GM21619 (cell line): ENCODE data around the gene RABEP1.

Experiments used
- ATAC-seq: cut with Tn5 transposase; IDR thresholded peaks from one replicate; pipeline ENCODE4 v1.9.1; 2021; ENCODE audit not compliant: unreplicated experiment

Gene RABEP1

DNA sequence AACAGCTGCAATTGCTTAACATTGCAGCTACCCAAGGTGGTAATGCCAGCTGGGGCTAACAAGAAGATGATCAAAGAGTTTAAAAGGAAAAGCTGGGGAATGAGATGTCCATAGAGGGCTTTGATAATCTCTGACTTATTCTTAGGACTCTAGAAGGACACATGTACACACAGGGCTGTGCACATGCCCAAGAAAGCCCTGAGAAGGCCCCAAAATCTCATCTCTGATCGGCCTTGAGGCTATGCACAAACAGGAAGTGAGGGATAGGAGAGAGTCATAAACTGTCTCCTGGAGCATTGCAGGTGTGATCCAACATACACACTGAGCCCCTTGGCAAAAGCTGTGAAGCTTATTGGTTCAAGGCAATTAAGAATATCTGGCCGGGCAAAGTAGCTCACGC lies 17.2 kb upstream of the RABEP1 start:
- ATAC-seq: no peak

DNA sequence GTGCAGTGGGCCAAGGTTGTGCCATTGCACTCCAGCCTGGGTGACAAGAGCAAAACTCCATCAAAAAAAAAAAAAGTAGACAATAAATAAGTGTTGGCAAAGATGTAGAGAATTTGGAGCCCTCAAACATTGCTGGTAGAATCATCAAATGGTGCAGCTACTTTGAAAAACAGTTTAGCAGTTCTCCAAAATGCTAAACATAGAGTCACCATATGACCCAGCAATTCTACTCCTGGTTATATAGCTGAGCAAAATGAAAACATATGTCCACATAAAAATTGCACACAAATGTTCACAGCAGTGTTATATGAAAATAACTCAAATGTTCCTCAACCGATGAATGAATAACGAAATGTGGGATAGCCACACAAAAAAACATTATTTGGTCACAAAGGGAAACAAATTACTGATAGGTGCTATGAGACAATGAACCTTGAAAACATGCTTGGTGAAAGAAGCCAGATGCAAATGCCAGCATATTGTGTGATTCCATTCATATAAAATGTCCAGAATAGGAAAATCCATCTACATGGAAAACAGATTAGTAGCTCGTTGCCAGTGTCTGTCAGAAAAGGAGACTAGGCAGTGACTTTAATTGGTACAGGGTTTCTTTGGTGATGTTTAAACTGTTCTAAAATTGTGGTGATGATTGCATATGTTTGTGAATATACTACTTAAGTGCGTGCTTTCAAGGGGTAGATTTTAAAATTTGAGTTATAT lies 12.7 kb upstream of the RABEP1 start:
- ATAC-seq: no peak

DNA sequence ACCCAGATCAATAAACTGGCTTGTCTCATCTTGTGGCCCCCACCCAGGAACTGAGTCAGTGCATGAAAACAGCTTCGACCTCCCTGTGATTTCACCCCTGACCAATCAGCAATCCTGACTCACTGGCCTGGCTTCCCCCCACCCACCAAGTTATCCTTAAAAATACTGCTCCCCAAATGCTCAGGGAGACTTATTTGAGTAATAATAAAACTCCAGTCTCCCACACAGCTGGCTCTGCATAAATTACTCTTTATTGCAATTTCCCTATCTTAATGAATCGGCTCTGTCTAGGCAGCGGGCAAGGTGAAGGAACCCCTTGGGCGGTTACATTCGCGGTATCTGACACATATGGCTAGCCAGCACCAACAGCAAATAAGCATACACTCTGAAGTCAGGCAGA lies 9.8 kb upstream of the RABEP1 start:
- ATAC-seq: no peak

DNA sequence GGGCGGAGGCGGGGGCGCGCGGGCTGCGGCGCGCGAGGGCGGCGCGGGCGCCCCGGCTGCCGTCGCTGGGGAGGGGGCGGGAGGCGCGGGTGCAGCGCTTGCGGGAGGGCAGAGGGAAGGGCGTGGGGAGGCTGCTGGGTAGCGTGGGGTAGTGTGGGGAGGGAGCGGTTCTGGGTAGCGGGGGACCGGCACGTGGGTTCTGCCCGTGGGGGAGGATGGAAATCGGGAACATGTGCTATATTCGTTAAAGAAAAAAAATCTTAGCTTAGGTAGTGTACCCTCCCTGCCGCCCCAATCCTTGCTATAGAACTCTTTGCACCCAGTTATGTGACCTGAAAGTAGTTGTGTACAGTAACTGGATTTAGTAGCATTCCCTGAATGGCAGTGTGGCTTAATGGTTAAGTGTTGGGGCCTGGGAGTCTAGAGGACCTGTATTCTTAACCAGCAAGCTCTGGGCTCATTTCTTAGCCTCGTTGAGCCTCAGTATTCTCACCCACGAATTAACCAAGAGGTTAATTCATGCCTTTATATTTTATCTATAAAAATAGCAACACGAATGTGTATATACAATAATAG lies 646 bp downstream of the RABEP1 start:
- no peak for ATAC-seq

DNA sequence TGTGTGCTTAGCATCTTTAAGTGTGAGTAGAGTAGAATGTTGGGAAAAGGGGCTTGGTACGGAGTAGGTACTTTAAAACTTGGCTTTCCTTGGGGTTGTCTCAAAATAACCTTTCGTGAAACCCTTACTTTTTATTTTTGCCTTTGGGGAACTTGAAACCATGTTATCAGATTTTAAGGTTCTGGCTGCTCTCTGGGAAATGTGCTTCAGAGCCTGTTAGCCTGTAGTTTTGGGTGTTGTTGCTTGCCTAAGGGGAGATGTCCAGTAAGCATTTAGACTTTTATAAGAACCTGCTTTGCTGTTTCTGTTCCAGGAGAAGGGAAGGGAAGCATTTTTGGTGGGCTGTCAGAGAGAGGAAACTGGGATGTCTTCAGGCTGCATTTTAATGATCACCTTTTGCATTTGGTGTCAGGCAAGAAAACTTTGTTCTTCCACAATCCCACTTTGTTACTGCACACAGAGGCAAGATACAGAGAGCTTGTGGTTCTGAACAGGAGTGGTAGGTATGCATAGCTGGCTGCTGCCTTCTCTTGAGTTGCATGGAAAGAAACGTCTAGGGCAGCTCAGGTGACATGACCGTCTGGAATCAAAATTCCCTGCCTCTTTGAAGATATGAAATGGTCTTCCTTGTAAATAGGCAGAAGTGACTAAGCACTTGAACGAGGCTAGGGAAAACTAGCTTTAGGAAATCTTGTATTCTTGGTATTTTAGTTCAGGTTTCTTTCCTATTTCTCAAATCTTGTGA lies 1.7 kb downstream of the RABEP1 start:
- no peak for ATAC-seq

DNA sequence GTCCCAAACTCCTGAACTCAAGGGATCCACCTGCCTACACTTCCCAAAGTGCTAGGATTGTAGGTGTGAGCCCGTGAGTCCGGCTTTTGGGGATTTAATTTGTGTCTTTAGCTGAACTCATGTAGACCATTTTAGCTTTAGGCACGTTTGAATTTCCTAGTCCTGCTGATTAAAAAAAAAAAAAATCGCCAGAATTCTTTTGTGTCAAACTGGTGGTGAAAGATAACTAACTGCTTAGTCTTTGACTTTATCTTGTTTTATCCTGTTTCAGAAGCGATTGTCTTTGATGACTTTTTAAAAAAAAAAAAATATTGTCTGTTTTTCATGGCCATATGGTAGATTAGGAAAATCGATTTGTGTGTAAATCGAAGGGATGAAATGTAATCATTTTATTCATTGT lies 2.6 kb downstream of the RABEP1 start:
- no peak for ATAC-seq

DNA sequence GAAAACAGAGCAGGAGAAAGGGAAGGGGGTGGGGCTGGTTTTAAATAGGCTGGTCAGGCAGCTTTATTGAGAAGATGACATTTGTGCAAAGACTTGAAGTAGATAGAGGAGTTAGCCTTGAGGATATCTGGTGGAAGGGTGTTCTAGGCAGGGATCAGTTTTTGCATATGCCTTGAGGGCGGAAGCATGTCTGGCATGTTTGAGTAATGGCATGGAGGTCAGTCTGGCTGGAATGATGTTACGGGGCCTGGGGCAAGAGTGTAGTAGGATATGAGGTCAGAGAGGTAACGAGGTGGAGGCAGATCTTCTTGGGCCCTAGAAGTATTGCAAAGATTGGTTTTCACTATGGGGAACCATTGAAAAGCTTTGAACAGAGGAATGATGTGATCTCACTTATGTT lies 4.8 kb downstream of the RABEP1 start:
- ATAC-seq: no peak

DNA sequence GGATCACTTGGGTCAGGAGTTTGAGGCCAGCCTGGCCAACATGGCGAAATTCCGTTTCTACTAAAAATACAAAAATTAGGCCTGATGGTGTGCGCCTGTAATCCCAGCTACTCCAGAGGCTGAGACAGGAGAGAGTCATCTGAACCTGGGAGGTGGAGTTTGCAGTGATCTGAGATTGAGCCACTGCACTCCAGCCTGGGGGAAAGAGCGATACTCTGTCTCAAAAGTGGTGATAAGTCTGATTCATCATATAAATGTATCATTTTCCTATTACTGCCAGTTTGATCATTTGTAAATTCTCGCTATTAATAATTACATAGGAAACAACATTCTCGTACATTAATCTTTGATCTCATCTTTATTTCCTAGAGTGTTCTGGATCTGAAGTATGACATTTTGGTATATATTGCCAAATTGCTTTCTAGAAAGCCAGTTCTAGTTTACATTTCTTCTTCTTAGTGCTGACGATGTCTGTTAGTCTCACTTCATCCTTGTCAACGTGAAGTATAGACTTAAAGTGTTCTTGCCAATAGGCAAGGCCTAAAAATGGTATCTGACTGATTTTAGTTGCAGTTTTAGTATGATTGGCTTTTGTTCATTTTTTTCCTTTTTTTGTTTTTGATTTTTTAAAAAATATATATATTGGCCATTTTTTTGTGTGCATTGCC lies 9.7 kb downstream of the RABEP1 start:
- no peak for ATAC-seq

DNA sequence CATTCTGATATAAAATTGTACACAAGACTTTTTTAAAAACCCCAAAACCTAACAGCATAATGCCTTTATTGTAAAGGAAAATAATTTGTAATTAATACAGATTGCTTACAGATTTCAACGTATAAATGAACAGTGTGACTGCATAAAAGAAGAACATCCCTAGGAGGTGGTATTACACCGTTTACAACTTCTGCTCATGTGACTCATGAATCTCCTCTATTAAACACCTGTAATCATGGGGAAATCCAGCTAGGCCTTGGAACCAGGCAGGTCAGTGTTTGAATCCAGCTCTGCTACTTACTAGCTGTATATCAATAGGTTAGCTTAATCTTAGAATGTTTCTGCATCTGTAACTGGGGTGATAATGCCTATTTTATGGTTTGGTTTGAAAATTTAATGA lies 15.2 kb downstream of the RABEP1 start:
- no peak for ATAC-seq

DNA sequence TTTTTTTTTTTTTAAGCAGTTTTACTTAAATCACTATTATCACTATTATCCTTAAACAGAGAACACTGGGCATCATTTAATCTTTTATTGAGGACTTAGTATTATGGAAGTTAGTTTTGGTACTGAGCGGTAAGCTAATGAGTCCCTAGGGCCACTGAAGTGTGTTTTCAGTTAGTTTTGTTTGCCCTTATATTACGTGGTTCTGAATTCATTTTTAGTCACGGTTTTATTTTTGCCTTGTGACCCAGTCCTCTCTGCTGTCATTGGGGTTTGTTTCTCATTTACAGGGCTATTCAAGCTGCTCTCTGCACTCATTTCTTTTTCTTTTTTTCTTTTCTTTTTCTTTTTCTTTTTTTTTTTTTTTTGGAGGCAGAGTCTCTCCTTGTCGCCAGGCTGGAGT lies 17.3 kb downstream of the RABEP1 start:
- no peak for ATAC-seq

DNA sequence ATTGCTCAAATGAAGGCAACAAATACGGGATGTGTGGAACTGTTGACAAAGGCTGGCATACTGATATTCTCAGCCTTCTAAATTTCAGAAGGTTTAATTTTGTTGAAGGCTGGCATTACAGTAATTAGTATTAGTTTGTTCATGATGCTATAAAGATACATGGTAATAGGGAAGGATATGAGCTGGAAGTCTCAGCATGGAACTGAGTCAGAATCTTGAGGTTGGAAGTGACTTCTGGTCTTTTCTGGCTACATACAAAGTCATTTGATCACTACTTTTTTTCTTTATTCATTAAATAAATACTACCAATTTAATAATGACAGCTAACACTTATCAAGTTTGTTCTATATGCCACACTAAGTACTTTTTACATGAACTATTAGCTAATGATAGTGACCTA lies 22.6 kb downstream of the RABEP1 start:
- ATAC-seq: no peak

DNA sequence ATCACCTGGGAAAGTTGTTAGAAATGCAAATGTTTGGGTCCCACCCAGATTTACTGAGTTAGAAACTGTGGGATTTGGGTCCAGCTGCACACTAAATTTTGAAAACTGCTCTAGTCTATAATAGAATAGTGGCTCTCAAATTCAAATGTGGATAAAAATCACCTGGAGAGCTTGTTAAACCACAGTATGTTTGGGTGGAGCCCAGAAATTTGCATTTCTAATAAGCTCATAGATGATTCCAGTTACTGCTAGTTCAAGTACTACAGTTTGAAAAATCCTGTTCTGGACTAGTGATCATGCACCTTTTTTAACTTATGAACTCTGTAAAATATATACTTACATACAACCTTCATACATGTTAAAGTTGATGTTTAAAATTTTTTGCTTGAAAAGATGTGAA lies 27.8 kb downstream of the RABEP1 start:
- ATAC-seq: no peak

DNA sequence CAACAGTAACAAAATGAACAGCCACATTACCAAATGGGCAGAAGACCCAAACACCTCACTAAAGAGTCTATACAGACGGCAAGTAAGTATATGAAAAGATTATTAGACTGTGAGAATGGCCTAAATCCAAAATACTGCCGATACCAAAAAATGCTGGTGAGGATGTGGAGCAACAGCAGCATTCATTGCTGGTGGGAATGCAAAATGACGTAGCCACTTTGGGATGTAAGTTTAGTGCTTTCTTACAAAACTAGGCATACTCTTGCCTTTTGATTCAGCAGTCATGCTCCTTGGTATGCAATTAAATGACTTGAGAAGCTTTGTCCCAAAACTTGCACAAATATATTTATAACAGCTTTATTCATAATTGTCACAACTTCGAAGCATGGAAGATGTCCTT lies 43.8 kb downstream of the RABEP1 start:
- ATAC-seq: no peak

DNA sequence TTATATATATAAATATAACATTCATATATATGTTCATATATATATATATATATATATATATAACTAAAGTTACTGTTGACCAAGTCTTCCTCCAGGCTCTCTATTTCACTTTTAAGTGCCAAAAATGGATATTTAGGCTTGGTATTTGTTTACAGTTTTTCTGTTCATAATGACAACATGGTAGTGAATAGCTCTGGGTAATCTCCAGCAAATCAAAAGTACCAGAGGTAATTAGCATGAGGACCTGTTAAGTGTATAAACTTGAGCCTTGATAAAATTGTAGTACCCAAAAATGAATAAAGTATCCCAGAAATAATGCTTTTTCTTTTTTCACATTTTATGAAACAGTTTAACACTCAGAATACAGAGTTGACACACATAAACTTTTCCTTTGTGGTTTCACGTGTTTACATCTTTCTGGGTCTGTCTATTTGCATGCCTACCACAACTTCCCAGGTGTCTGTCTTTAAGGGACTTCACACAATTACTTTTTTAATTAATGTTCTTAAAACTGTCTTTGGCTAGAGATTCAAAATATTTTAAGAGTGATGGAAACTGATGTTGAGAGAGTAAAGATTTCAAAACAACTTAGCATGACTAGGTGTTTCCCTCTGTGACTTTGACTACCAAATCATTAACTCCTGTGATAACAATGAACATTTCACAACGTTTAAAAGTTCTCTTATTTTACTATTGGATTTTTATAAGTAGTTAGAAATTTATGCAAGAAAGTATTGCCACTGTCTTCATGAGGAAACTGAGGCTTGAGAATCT lies 47.9 kb downstream of the RABEP1 start:
- peak; percentile 56 for ATAC-seq

DNA sequence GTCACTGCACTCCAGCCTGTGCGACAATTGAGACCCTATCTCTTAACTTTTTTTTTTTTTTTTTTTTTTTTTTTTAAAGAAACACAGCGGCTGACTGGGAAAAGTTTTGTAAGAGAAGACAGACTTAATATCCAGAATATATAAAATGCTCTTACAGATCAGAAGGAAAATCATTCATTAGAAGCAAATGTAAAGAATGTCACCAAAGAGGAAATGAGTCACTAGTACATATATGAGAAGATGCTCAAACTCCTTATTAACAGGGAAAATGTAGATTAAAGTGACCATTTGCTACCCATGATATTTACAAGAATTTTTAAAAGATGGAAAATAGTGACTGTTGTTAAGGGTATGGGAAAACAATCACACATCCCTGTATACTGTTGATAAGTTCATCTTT lies 48.9 kb downstream of the RABEP1 start:
- ATAC-seq: no peak

DNA sequence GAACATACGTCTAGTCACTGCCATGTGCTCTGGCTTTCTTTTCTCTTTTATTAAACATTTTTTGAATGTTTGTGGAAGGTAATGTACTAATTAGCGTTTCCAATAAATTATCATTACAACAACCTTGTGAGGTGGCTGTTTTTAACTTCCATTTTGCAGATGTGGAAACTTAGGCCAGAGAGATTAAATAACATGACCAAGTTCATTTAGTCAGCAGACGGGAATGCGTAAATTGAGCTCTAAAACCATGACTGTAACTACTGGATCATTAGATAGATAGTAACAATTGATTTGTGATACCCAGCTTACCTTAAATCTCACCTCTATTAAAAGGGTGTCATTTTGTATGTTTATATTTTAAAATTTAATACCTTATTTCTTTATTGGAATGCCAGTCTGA lies 49.4 kb downstream of the RABEP1 start:
- ATAC-seq: no peak

DNA sequence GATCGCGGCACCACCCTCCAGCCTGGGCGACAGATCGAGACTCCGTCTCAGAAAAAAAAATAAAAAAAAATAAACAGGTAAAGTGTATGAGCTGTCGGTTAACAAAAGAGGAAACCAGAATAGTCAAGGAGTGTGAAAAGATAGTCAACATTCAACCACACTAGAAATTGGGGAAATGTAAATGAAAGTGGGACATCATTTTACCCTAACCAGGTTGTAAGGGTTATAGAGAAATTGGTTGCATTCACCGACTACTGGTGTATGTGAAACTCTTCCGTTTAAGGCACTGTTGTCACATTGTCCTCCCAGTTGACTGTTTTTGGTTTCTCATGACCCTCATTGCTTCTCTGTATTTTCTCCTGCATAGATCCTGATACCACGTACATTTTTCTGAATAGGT lies 62.8 kb downstream of the RABEP1 start:
- ATAC-seq: no peak

DNA sequence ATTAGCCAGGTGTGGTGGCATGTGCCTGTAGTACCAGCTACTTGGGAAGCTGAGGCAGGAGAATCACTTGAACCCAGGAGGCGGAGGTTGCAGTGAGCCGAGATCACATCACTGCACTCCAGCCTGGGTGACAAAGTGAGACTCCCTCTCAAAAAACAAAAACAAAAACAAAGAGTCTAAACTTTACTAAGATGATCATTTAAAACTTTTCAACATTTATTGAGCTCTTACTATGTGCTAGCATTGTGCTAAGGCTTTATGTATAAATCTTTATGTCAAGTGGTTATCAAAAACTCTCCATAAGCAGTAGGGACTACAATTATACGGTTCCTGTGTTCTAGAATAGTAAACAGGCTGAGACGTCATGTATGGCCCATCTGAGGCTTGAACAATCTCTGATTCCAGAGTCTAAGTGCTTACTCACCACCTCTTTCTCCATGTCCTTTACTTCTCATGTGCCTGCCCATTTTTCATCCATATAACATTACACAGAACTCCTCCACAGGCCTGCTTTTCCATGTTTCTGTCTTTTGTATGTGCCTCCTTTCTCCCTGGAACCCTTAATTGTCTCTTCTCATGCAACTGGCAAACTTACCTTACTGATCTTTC lies 70.7 kb downstream of the RABEP1 start:
- no peak for ATAC-seq

DNA sequence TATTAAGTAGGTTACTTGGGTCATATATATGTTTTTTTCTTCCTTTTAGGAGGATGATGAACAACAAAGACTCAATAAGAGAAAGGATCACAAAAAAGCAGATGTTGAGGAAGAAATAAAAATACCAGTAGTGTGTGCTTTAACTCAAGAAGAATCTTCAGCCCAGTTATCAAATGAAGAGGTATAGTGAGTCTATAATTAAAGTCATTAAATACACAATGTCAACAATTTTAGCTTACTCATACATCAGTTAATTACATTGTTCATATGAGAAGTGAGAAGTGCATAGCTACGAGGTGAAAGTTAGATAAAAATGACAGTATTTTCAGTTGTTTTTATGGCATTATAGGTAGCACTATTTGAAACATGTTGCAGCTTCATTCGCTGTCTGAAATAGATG lies 72.2 kb downstream of the RABEP1 start:
- ATAC-seq: no peak

DNA sequence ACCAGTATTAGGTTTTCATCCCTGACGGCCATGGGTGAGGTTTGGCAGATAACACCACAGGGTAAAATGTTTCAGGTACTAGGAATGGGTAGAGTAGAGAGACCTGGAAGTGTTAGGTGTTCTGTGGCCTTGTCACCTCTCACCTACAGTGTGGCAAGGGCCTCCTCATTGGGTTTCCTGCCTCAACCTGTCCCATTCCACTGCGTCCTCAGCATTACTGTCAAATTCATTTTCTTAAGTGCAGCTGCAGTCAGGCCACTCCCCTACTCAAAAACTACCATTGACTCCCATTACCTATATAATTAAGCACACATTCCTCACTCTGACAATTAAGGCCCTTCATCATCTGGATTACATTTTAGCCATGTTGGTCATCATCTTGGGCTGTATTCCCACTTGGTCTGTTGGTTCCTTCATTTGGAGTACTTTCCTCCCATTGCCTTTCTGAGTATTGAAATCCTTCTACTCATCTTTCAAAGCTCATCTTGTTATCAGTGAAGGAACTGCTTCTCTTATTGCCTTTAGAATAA lies 72.9 kb downstream of the RABEP1 start:
- ATAC-seq: no peak
